ENCODE data around the gene MAP4K2.

DNA sequence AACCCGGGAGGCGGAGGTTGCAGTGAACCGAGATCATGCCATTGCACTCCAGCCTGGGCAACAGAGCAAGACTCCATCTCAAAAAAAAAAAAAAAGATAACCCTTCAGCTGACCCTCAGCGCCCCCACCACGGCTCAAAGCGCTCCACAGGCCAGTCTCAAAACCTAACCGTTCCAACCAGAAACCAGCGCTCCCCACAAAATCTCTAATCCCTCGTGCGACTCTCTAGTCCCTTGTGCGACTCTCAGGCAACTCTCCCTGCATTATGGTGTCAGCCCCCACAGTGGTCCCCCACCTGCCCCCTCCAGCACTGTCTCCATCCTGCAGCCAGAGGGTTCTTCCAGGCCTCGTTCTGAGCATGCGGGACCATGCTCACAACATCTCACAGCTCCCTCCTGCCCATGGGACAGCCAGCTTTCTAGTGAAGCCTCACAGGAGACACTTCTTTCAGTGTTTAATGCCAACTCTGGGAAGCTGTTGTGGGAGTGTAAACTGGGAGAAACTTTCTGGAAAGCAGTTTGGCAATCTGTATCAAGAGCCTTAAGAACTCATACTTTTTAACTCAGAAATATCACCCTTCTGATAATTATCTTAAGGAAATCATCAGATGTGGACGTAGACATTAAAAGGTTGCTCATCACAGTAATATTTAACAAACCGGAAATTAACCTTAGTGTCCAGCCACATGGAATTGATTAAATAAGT, 54.9 kb downstream of the MAP4K2 start:
- TF ChIP-seq SMC3 (IDR thresholded peaks at IDR 0.05; ENCODE audit: low read depth, low read length) (no peak), POLR2A (IDR thresholded peaks at IDR 0.05; ENCODE audit: low read depth, low read length) (no peak), CHD1 (IDR thresholded peaks at IDR 0.05; ENCODE audit: low read depth, low read length) (no peak), CEBPB (IDR thresholded peaks at IDR 0.05; ENCODE audit: low read depth, low read length) (peak; percentile 58; the same call in 1 of the 2 replicates), MAZ (IDR thresholded peaks at IDR 0.05; ENCODE audit: borderline replicate concordance, low read depth, low read length) (no peak), MAFK (IDR thresholded peaks at IDR 0.05; ENCODE audit: low read depth, low read length) (no peak), FOS (IDR thresholded peaks at IDR 0.05; ENCODE audit: low read depth, low read length) (no peak), BHLHE40 (IDR thresholded peaks at IDR 0.05; ENCODE audit: low read depth, low read length) (no peak), RFX5 (IDR thresholded peaks at IDR 0.05; ENCODE audit: low read depth, low read length) (no peak), RAD21 (IDR thresholded peaks at IDR 0.05; ENCODE audit: low read length) (no peak), RCOR1 (IDR thresholded peaks at IDR 0.05; ENCODE audit: insufficient replicate concordance, low read length) (no peak)
- TF ChIP-seq, protein P1, sequence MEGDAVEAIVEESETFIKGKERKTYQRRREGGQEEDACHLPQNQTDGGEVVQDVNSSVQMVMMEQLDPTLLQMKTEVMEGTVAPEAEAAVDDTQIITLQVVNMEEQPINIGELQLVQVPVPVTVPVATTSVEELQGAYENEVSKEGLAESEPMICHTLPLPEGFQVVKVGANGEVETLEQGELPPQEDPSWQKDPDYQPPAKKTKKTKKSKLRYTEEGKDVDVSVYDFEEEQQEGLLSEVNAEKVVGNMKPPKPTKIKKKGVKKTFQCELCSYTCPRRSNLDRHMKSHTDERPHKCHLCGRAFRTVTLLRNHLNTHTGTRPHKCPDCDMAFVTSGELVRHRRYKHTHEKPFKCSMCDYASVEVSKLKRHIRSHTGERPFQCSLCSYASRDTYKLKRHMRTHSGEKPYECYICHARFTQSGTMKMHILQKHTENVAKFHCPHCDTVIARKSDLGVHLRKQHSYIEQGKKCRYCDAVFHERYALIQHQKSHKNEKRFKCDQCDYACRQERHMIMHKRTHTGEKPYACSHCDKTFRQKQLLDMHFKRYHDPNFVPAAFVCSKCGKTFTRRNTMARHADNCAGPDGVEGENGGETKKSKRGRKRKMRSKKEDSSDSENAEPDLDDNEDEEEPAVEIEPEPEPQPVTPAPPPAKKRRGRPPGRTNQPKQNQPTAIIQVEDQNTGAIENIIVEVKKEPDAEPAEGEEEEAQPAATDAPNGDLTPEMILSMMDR (conservative IDR thresholded peaks at IDR 0.05; ENCODE audit: low read depth, low read length) = no peak
- TF ChIP-seq, protein P2, sequence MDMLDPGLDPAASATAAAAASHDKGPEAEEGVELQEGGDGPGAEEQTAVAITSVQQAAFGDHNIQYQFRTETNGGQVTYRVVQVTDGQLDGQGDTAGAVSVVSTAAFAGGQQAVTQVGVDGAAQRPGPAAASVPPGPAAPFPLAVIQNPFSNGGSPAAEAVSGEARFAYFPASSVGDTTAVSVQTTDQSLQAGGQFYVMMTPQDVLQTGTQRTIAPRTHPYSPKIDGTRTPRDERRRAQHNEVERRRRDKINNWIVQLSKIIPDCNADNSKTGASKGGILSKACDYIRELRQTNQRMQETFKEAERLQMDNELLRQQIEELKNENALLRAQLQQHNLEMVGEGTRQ (IDR thresholded peaks at IDR 0.05; ENCODE audit: low read depth, low read length) = no peak

Measured in IMR-90 (cell line).